HL-60 (cell line): ENCODE measurements around the gene TNPO3.
A peak's percentile ranks its signal among the peaks of the same experiment; 100 is the strongest.
"Not testable (repeated sequence)": the region's sequence is repeated elsewhere in the genome, so short reads cannot be mapped to it uniquely, and the experiment has no call there.

Source experiments
- DNase-seq, 2 experiments: peaks; one replicate each; pipeline ENCODE4 v3.0.0-alpha.2; 2010 to 2020; ENCODE audit warnings: low read depth in 1 of 2, low spot score in 1 of 2
- H3K27ac ChIP-seq: fragments of 250-450 bp; sonication (Bioruptor Pico); replicated peaks from 2 replicates; pipeline ENCODE4 v1.5.1; 2020; ENCODE audit warnings: mild to moderate bottlenecking, moderate library complexity
- H3K27me3 ChIP-seq: fragments of 250-450 bp; sonication (Bioruptor Pico); 2 replicates; pipeline ENCODE4 v1.5.1; 2021; ENCODE audit warnings: mild to moderate bottlenecking, moderate library complexity; ENCODE audit not compliant: insufficient read depth, poor library complexity, severe bottlenecking
- H3K4me3 ChIP-seq: replicated peaks from 2 replicates; pipeline ENCODE4 v1.5.1; 2011; ENCODE audit warnings: mild to moderate bottlenecking, control low read depth, low read length; ENCODE audit not compliant: insufficient read depth
- CTCF ChIP-seq: IDR thresholded peaks from one replicate; pipeline ENCODE4 v1.5.1; 2011; ENCODE audit warnings: low read length, control low read depth, inconsistent platforms; ENCODE audit not compliant: insufficient read depth
- GABPA ChIP-seq: IDR thresholded peaks from 2 replicates; pipeline ENCODE4 v1.6.1; 2012; ENCODE audit warnings: low read depth
- POLR2AphosphoS5 ChIP-seq: IDR thresholded peaks from 2 replicates; pipeline ENCODE4 v1.6.1; 2012; ENCODE audit warnings: low read depth
- REST ChIP-seq: IDR thresholded peaks from 2 replicates; pipeline ENCODE4 v1.6.1; 2012; ENCODE audit warnings: low read depth; ENCODE audit not compliant: insufficient replicate concordance
- SPI1 ChIP-seq: IDR thresholded peaks from 2 replicates; pipeline ENCODE4 v1.6.1; 2012; ENCODE audit warnings: low read depth, mild to moderate bottlenecking, borderline replicate concordance

Gene TNPO3

GRCh38 chr7:128915271-128915819, 139.6 kb downstream of the TNPO3 start:
- Histone ChIP-seq H3K4me3 (no peak overlapping the region), H3K27me3 (peaks cover 21% of the 10 kb centered on the region), H3K27ac (no peak overlapping the region)
- TF ChIP-seq CTCF = no peak
- TF ChIP-seq POLR2AphosphoS5 = no peak
- TF ChIP-seq REST = no peak
- TF ChIP-seq SPI1 = no peak
- TF ChIP-seq GABPA = no peak
- no peak for DNase-seq

- 0 out of 2 replicates have a peak, but pooled peaks have one; percentile 20 for TF ChIP-seq SPI1
- no peak for TF ChIP-seq REST
- no peak for TF ChIP-seq GABPA
- no peak overlapping the region for H3K27ac ChIP-seq
- DNase-seq = no peak
- H3K4me3 ChIP-seq = no peak overlapping the region
- peaks cover 19% of the 10 kb centered on the region for H3K27me3 ChIP-seq
Measured at GRCh38 chr7:128914566-128915151, 140.3 kb downstream of the TNPO3 start.

- Histone ChIP-seq H3K27me3 (peaks cover 16% of the 10 kb centered on the region), H3K4me3 (no peak overlapping the region), H3K27ac (no peak overlapping the region)
- no peak for DNase-seq
- TF ChIP-seq SPI1 (no peak), POLR2AphosphoS5 (no peak), CTCF (no peak), GABPA (no peak), REST (no peak)
Measured at GRCh38 chr7:128913870-128914565, 140.9 kb downstream of the TNPO3 start.

- H3K27ac ChIP-seq, DNase-seq, H3K4me3 ChIP-seq: not testable (repeated sequence)
- peaks cover 17% of the 10 kb centered on the region for H3K27me3 ChIP-seq
Measured at GRCh38 chr7:128912709-128913495, 142.0 kb downstream of the TNPO3 start.
